ENCODE data around the gene GLRX5.

GLRX5 gene

DNA sequence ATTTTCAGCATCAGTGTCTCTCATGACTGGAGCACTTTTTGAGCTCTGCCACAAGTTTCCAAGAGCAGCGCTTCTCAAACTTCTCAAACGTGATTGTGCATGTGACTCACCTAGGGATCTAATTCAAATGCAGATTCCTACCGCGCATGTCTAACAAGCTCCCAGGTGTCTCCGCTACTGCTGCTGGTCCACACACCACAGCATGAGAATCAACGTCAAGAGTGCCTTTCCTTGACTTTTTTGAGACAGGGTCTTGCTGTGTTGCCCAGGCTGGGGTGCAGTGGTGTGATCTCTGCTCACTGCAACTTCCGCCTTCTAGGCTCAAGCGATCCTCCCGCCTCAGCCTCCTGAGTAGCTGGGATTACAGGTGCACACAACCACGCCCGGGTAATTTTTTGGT is 22.4 kb downstream of the GLRX5 start:
- no peaks in the 10 kb centered on the region for H3K9me2 ChIP-seq (replicated peaks; ENCODE audit: insufficient read depth, low read length)
- H3K4me3 ChIP-seq (ENCODE audit: insufficient read depth, low read length, poor library complexity, severe bottlenecking): no peak overlapping the region
- no peaks in the 10 kb centered on the region for H3K79me2 ChIP-seq (ENCODE audit: insufficient read depth, low read length)
- no peak overlapping the region for H2AFZ ChIP-seq (ENCODE audit: low read depth, low read length, severe bottlenecking)
- H3K9me3 ChIP-seq (ENCODE audit: insufficient read depth, low read length): no peaks in the 10 kb centered on the region
- TF ChIP-seq, protein P1, sequence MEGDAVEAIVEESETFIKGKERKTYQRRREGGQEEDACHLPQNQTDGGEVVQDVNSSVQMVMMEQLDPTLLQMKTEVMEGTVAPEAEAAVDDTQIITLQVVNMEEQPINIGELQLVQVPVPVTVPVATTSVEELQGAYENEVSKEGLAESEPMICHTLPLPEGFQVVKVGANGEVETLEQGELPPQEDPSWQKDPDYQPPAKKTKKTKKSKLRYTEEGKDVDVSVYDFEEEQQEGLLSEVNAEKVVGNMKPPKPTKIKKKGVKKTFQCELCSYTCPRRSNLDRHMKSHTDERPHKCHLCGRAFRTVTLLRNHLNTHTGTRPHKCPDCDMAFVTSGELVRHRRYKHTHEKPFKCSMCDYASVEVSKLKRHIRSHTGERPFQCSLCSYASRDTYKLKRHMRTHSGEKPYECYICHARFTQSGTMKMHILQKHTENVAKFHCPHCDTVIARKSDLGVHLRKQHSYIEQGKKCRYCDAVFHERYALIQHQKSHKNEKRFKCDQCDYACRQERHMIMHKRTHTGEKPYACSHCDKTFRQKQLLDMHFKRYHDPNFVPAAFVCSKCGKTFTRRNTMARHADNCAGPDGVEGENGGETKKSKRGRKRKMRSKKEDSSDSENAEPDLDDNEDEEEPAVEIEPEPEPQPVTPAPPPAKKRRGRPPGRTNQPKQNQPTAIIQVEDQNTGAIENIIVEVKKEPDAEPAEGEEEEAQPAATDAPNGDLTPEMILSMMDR (IDR thresholded peaks at IDR 0.05; ENCODE audit: insufficient read depth, low read length, poor library complexity, severe bottlenecking): no peak
- TF ChIP-seq EZH2phosphoT487 (conservative IDR thresholded peaks at IDR 0.05; ENCODE audit: low read length): no peak
- H3K36me3 ChIP-seq (ENCODE audit: low read length): no peaks in the 10 kb centered on the region
- no peaks in the 10 kb centered on the region for H4K20me1 ChIP-seq (ENCODE audit: low read depth, low read length)
- no peaks in the 10 kb centered on the region for H3F3A ChIP-seq (ENCODE audit: insufficient read depth)
- H3K27me3 ChIP-seq (ENCODE audit: low read length): no peaks in the 10 kb centered on the region
- H3K9ac ChIP-seq (ENCODE audit: low read length): no peak overlapping the region
- H3K4me2 ChIP-seq (ENCODE audit: low read depth, low read length, poor library complexity, severe bottlenecking): no peak overlapping the region
- H3K27ac ChIP-seq (ENCODE audit: low read depth, low read length): no peak overlapping the region

DNA sequence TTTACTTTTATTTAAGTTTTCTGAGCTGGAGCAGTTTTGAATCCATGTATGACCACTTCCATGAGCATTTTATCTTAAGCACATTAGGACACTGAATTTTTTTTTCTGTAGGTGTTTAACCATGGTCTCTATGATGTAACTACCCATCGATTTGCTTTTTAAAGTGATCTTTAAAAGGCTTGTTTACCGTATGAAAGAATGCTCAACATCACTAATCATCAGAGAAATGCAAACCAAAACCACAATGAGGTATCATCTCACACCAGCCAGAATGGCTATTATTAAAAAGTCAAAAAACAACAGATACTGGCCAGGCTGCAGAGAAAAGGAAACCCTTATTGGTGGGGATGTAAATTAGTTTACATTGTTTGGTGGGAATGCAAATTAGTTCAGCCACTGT is 23.0 kb downstream of the GLRX5 start:
- no peaks in the 10 kb centered on the region for H4K20me1 ChIP-seq (ENCODE audit: low read depth, low read length)
- H2AFZ ChIP-seq (ENCODE audit: low read depth, low read length, severe bottlenecking): no peak overlapping the region
- no peaks in the 10 kb centered on the region for H3K36me3 ChIP-seq (ENCODE audit: low read length)
- H3K27me3 ChIP-seq (ENCODE audit: low read length): no peaks in the 10 kb centered on the region
- no peaks in the 10 kb centered on the region for H3F3A ChIP-seq (ENCODE audit: insufficient read depth)
- TF ChIP-seq EZH2phosphoT487 (conservative IDR thresholded peaks at IDR 0.05; ENCODE audit: low read length): no peak
- TF ChIP-seq, protein P1 (IDR thresholded peaks at IDR 0.05; ENCODE audit: insufficient read depth, low read length, poor library complexity, severe bottlenecking): no peak
- H3K9me3 ChIP-seq (ENCODE audit: insufficient read depth, low read length): no peaks in the 10 kb centered on the region
- H3K4me2 ChIP-seq (ENCODE audit: low read depth, low read length, poor library complexity, severe bottlenecking): no peak overlapping the region
- no peak overlapping the region for H3K27ac ChIP-seq (ENCODE audit: low read depth, low read length)
- H3K9me2 ChIP-seq (replicated peaks; ENCODE audit: insufficient read depth, low read length): no peaks in the 10 kb centered on the region
- H3K4me3 ChIP-seq (ENCODE audit: insufficient read depth, low read length, poor library complexity, severe bottlenecking): no peak overlapping the region
- no peaks in the 10 kb centered on the region for H3K79me2 ChIP-seq (ENCODE audit: insufficient read depth, low read length)
- H3K9ac ChIP-seq (ENCODE audit: low read length): no peak overlapping the region

DNA sequence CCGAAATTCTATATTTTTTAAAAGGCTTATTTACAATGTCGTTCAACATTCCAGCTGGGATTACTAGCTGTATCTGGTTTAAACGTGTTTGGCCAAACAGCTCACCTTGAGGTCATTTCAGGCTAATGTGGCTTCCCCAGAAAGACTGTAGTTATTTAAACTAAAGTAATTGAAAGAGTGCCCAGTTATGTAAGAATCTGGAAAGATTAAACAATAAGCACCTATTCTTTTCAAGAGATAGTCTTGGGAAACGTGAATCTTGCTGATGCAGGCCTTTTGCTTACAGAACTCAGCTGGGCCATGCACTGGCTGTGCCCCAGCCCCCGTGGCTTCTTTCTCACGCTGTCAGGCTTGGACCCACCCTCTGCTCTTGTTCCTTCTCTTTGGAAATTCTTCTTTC is 24.4 kb downstream of the GLRX5 start:
- TF ChIP-seq, protein P1 (IDR thresholded peaks at IDR 0.05; ENCODE audit: insufficient read depth, low read length, poor library complexity, severe bottlenecking): no peak
- no peak for TF ChIP-seq EZH2phosphoT487 (conservative IDR thresholded peaks at IDR 0.05; ENCODE audit: low read length)
- H4K20me1 ChIP-seq (ENCODE audit: low read depth, low read length): no peaks in the 10 kb centered on the region
- no peak overlapping the region for H2AFZ ChIP-seq (ENCODE audit: low read depth, low read length, severe bottlenecking)
- no peaks in the 10 kb centered on the region for H3K79me2 ChIP-seq (ENCODE audit: insufficient read depth, low read length)
- H3K27ac ChIP-seq (ENCODE audit: low read depth, low read length): no peak overlapping the region
- H3K9me3 ChIP-seq (ENCODE audit: insufficient read depth, low read length): no peaks in the 10 kb centered on the region
- no peaks in the 10 kb centered on the region for H3K27me3 ChIP-seq (ENCODE audit: low read length)
- no peaks in the 10 kb centered on the region for H3K9me2 ChIP-seq (replicated peaks; ENCODE audit: insufficient read depth, low read length)
- H3K9ac ChIP-seq (ENCODE audit: low read length): no peak overlapping the region
- no peaks in the 10 kb centered on the region for H3K36me3 ChIP-seq (ENCODE audit: low read length)
- no peak overlapping the region for H3K4me3 ChIP-seq (ENCODE audit: insufficient read depth, low read length, poor library complexity, severe bottlenecking)
- H3F3A ChIP-seq (ENCODE audit: insufficient read depth): no peaks in the 10 kb centered on the region
- H3K4me2 ChIP-seq (ENCODE audit: low read depth, low read length, poor library complexity, severe bottlenecking): no peak overlapping the region
